Kidney glomerular epithelial cell (primary cell): ENCODE results near the gene KNDC1.
"Not testable (repeated sequence)": the region's sequence is repeated elsewhere in the genome, so short reads cannot be mapped to it uniquely, and the experiment has no call there.

Experiments used
- DNase-seq: peaks from one replicate; lab custom pipeline; 2025; lab: John Stamatoyannopoulos, UW

KNDC1 gene

GRCh38 chr10:133162178-133162909 is 2.3 kb downstream of the KNDC1 start:
- DNase-seq = no peak

- DNase-seq = no peak
Measured at GRCh38 chr10:133162910-133163856, 3.2 kb downstream of the KNDC1 start.

- no peak for DNase-seq
Measured at GRCh38 chr10:133163889-133164815, 4.1 kb downstream of the KNDC1 start.

GRCh38 chr10:133164816-133165555 is 5.0 kb downstream of the KNDC1 start:
- DNase-seq = no peak

- no peak for DNase-seq
Measured at GRCh38 chr10:133165556-133166503, 5.8 kb downstream of the KNDC1 start.

GRCh38 chr10:133166504-133166827 is 6.4 kb downstream of the KNDC1 start:
- DNase-seq = no peak

GRCh38 chr10:133166828-133167692 is 7.0 kb downstream of the KNDC1 start:
- no peak for DNase-seq

- DNase-seq = no peak
Measured at GRCh38 chr10:133167693-133168616, 7.9 kb downstream of the KNDC1 start.

- DNase-seq = no peak
Measured at GRCh38 chr10:133168617-133169031, 8.6 kb downstream of the KNDC1 start.

GRCh38 chr10:133169173-133169947 is 9.3 kb downstream of the KNDC1 start:
- no peak for DNase-seq

- no peak for DNase-seq
Measured at GRCh38 chr10:133170092-133170491, 10.1 kb downstream of the KNDC1 start.

- no peak for DNase-seq
Measured at GRCh38 chr10:133173860-133174640, 14.0 kb downstream of the KNDC1 start.

GRCh38 chr10:133174689-133175263 is 14.8 kb downstream of the KNDC1 start:
- DNase-seq = no peak

- not testable (repeated sequence) for DNase-seq
Measured at GRCh38 chr10:133175624-133176023, 15.6 kb downstream of the KNDC1 start.

- no peak for DNase-seq
Measured at GRCh38 chr10:133176546-133176945, 16.5 kb downstream of the KNDC1 start.
